Muscle of back (tissue), 11 donors: ENCODE measurements around the gene HOXB2. TPM values are rescaled to one million over a fixed set of nuclear protein-coding genes. Genes with fewer than 3 reads are reported as not detected.
A peak's percentile ranks its signal among the peaks of the same experiment; 100 is the strongest.
"Not testable (repeated sequence)": the region's sequence is repeated elsewhere in the genome, so short reads cannot be mapped to it uniquely, and the experiment has no call there.

Source experiments
- DNase-seq, 3 donors: peaks; one replicate each; pipeline versions ENCODE4 v3.0.0 to v3.0.0-alpha.2; 2013
- polyA plus RNA-seq, 10 donors: library from polyadenylated mRNA; unstranded; fragments of 120-200 nt; gene quantifications; one replicate each; pipeline ENCODE4 v1.2.1, GENCODE V29; 2013; ENCODE audit not compliant: insufficient read length in 10 of 10

Gene HOXB2
- polyA plus RNA-seq, 10 donors = 11.4 to 25.5 (median 15.0) TPM

DNA sequence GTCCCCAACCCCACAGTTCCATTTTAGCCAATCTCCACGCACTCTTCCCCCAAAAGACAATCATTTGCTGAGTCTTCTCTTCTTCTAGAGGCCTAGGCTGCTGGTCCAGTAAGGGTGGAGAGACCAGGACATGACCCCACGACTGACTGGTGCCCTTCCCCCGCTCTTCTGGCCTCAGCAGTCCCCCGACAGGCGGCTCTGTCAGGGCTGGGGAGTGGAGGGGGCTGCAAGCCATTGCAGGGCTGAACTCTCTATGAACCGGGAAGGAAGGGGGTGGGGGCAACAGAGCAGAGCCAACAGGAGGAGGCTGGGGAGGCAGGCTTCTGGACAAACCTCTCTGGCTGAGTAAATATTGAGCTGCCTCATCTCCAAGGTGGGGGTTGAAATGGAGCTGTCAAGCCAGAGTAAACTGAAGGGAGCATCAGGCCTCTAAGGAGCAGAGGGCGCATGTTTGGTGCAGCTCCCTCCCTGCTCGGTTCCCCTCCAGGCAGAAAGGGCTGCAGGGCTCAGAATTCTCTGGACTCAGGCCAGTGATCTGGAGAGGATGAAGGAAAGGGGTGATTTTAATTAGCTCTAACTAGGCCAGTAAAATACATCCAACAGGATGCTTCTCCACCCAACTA lies 22.8 kb downstream of the HOXB2 start:
- DNase-seq = peak in 2 of 3 donors; percentile 72 to 87

GRCh38 chr17:48520631-48521079 lies 24.3 kb downstream of the HOXB2 start:
- no peak for DNase-seq

- no peak for DNase-seq
These were observed 25.5 kb downstream of the HOXB2 start for GRCh38 chr17:48519427-48519826.

- no peak for DNase-seq
These were observed 27.4 kb downstream of the HOXB2 start for GRCh38 chr17:48517478-48517877.

GRCh38 chr17:48515925-48516900 lies 28.7 kb downstream of the HOXB2 start:
- no peak for DNase-seq

GRCh38 chr17:48514477-48514876 lies 30.4 kb downstream of the HOXB2 start:
- DNase-seq = no peak

DNA sequence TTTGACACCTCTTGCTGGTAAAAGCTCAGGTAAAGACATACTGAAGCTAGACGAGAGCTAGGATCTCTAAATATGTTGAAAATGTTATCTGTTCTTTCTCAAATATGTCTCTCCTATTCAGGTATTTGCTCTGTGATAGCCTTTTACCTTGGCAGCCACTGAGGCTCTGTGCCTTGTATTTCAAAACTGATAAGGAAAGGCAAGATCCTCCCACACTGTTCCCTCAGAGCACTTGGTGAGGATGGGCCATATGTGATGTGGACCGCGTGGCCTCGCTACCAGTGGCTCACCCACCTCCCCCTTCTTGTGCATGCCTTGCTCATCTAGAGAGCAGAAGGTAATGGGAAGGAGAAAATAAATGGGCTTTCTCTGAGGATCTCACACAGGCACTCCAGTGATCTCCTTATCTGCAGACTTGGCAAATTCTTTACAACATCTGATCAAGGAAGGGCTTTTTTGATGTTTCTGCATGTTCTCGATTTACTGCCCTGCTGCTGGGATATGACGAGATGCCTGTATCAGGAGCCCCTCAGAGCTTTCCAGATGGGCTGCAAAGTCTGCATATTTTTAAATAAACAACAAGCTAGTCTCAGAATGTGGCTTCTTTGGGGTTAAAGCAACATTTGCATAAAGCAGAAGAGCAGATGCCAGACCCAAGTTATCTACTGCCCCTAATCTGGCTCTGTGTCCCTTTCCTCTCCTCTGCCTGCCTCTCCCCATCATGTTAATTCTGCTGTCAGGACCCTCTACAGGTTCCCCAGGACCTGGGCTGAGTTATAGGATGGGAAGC lies 31.0 kb downstream of the HOXB2 start:
- DNase-seq = no peak

DNA sequence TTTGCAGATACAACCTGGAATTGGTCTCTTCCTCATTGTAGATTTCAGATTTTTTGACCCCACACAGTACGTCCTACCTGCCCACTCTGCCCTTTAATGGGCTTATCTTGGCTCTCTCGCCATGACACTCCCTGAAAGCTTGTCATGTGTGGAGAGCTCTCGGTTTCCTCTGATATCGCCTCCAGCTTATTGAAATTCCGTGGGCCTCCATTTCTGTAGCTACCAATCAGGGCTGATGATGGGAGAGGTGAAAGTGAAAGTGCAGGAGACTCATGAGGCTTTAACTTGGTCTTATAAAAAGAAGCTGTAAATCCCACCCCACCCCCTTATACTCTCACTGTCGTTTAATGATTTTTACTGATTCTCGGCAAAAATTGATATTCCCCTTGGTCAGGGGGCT lies 31.8 kb downstream of the HOXB2 start:
- no peak for DNase-seq

DNA sequence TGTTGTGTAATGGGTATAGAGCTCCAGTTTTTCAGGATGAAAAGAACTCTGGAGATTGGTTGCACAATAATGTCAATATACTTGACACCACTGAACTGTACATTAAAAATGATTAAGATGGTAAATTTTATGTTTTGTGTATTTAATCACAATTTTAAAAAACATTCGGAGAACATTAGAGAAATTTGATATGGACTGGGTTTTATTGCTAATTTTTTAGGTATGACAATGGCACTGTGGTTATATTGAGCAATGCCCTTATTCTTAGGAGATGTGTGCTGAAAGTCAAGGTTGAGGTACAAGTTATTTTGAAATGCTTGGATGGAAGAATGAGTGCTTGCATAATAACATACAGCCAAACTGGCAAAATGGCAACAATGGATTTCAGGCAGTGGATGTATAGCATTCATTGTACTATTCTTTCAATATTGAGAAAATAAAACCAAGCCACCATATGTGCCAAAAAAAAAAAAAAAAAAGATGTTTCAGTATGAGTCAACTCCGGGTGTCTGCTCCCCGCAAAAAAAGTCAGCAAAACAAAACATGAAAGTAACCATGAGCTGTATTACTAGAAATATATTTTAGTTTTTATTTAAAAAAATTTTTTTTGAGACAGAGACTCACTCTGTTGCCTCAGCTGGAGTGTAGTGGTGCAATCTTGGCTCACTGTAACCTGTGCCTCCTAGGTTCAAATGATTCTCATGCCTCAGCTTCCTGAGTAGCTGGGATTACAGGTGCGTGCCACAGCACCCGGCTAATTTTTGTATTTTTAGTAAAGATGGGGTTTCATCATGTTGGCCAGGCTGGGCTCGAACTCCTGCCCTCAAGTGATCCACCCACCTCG lies 33.9 kb downstream of the HOXB2 start:
- DNase-seq = no peak

DNA sequence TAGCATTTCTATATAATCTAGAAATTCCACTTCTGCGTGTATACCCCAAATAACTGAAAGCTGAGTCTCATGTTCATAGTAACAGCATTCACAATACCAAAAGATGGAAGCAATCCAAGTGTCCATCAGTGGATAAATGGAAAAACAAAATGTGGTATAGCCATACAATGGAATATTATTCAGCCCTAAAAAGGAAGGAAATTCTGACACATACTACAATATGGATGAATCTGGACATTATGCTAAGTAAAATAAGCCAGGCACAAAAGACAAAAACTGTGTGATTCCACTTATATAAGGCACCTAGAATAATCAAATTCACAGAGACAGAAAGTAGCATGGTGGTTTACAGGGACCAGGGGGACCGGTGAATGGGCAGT lies 34.5 kb downstream of the HOXB2 start:
- DNase-seq = no peak

DNA sequence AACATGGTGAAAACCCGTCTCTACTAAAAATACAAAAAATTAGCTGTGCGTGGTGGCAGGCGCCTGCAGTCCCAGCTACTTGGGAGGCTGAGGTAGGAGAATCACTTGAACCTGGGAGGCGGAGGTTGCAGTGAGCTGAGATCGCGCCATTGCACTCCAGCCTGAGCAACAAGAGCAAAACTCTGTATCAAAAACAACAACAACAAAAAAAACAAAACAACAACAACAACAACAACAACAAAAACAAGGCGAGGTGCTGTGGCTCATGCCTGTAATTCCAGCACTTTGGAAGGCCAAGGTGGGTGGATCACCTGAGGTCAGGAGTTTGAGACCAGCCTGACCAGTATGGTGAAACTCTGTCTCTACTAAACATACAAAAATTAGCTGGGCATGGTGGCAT lies 35.2 kb downstream of the HOXB2 start:
- not testable (repeated sequence) for DNase-seq

DNA sequence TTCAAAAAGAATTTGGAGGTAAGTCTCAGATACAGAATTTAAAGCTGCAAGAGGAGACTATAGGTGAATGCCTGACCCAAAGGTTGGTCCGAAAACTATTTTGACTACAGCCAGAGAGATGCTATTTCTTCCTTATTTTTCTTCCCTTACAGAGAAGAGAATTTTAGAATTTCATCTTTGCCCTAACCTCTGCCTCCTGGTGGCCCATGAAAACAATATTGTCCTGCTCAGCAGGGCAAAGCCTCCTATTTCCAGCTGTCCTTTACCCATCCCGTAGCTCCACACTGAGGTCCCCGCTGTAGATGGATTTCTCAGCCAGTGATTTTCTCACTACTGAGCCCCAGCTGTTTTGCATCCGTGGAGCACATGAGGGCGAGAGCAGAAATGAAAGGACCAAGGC lies 38.7 kb downstream of the HOXB2 start:
- no peak for DNase-seq

- DNase-seq = peak in 1 of 3 donors; percentile 73
These were observed 39.1 kb downstream of the HOXB2 start for GRCh38 chr17:48505788-48506187.

GRCh38 chr17:48504953-48505352 lies 40.0 kb downstream of the HOXB2 start:
- DNase-seq = no peak

- no peak for DNase-seq
These were observed 41.2 kb downstream of the HOXB2 start for GRCh38 chr17:48503747-48504146.

DNA sequence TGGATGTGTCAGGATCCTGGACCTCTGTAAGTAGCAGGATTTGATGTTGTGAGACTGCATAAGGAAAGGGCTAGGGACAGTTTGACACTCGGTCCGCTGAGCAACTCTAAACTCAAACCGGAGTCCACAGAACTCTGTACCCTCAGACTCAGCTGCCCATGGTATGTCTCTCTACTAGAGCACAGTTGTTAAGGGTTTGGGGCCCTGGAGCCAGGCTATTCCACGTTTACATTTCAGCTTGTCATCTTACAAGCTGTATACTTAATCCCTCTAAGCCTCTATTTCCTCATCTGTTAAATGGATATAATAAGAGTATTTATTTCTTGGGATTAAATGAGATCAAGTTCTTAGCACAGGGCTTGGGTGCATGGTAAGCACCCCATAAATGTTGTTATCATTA lies 42.0 kb downstream of the HOXB2 start:
- DNase-seq = no peak

DNA sequence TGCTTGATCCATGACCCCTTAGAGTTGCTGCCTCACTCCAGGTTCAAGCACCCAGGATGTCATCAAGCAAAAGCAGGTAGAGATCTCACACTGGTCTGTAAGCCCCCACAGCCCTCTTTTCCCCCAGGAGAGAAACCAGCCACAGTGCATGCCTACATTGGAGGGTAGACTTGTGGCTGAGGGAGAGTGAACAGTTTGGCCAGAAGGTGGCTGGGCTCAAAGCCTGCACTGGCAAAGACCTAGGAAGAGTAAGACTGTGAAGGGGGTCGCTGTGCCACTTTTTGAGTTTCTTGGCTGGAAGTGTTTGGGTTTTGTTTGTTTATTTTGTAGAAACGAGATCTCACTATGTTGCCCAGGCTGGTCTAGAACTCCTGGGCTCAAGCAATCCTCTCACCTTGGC lies 42.6 kb downstream of the HOXB2 start:
- DNase-seq = no peak

GRCh38 chr17:48500435-48501426 lies 44.2 kb downstream of the HOXB2 start:
- DNase-seq = peak in 1 of 3 donors; percentile 48

DNA sequence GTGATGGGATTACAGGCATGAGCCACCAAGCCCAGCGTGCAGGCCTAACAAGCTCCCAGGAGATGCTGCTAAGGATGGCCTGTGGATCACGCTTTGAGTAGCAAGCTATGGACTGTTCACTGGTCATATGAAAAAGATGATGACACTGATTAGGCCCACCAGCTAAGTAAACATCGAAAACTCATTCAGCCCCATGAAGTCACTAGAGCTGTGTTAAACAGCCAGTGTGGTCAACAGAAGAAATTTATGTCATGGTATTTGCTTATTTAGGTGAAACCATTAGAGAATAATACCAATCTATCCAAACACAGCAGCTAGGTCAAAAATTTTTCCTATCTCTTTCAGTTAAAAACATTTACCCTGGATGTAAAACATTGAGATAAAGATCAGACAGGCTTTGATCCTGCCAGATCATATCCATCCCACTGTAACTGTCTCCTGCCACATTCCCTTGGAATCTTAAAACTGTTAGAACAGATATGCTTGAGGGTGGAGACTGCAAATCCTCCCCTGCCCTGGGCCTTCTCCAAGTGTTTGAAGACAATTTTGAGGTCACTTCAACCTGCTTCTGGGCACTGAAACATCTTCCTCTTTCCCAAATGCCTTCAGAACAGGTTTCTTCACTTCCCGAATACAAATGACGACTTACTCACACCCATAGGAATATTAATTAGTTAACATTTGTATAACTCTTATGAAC lies 45.0 kb downstream of the HOXB2 start:
- no peak for DNase-seq
